Measurements from ENCODE around the gene SLC36A3. TPM values are rescaled to one million over a fixed set of nuclear protein-coding genes. Genes with fewer than 3 reads are reported as not detected.

Gene SLC36A3
- total and polyA plus RNA-seq, 2 of the 4 experiments (the other 2 are of a cell fraction), result not detected

DNA sequence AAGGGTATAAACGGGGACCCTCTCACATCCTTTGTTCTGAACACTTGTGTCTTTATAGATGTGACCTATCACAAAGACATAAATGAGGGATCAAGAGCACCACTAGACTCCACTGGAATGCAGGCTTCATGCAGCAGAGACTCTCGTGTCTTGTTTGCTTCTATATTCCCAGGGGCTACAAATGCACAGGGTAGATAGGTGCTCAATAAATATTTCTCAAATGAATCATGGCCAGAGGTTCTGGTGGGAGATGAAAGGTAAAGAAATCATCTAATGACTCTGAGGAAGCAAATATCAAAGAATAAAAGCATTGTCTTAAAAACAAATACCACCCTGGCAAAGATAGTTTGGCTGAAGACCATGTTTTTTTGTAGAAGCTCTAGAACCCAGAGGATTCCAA lies 6.6 kb downstream of the SLC36A3 start:
- in situ Hi-C loops (cut with MboI; ENCODE audit: low sequenced_read_pairs) (no loop called here), intact Hi-C loops (cut with micrococcal nuclease) (no loop called here), dilution Hi-C loops (cut with HindIII; ENCODE audit: low sequenced_read_pairs, unreplicated experiment) (no loop called here)
- no peak overlapping the region for H2BK5ac ChIP-seq (ENCODE audit: low read depth, low read length, poor library complexity, severe bottlenecking)
- BruUV-seq (replicated peaks), result no TSS peak
- H4K91ac ChIP-seq (ENCODE audit: insufficient read depth, low read depth, low read length), result no peak overlapping the region
- POLR2A ChIA-PET (ENCODE audit: unreplicated experiment), result no interaction called here
- no peak overlapping the region for H3K56ac ChIP-seq (ENCODE audit: extremely low read depth, insufficient read depth, low read length)
- WGBS, 2 experiments (ENCODE audit: extremely low coverage in 2 of 2, insufficient read length in 1 of 2), result no CpG with 5 or more reads among the region's 2 CpGs
- no peak overlapping the region for H4K5ac ChIP-seq (ENCODE audit: low read depth, low read length)
- no peaks in the 10 kb centered on the region for H3K9me3 ChIP-seq (ENCODE audit: control insufficient read depth, insufficient read depth, low read length)
- H2BK15ac ChIP-seq (ENCODE audit: low read depth, low read length), result no peak overlapping the region
- H2AK9ac ChIP-seq (replicated peaks; ENCODE audit: low read depth, low read length, poor library complexity), result no peak overlapping the region
- H3K18ac ChIP-seq (ENCODE audit: low read depth, low read length), result no peak overlapping the region
- no peak overlapping the region for H3K14ac ChIP-seq (replicated peaks; ENCODE audit: low read depth, low read length)
- no peak overlapping the region for H3K4me2 ChIP-seq (ENCODE audit: low read depth, low read length)
- H2AK5ac ChIP-seq (ENCODE audit: low read depth, low read length), result no peak overlapping the region
- CTCF ChIA-PET, result no interaction called here
- no peak overlapping the region for H3K9ac ChIP-seq (ENCODE audit: low read depth, low read length)
- no peak overlapping the region for H4K8ac ChIP-seq (ENCODE audit: low read depth in 2 of 2, low read length in 2 of 2)
- H2AFZ ChIP-seq (replicated peaks; ENCODE audit: low read length, poor library complexity), result no peak overlapping the region
- H3K4ac ChIP-seq (ENCODE audit: low read depth, low read length), result no peak overlapping the region
- TF ChIP-seq NFE2L2 (IDR thresholded peaks at IDR 0.05; ENCODE audit: low read depth, low read length) (no peak), MAZ (IDR thresholded peaks at IDR 0.05; ENCODE audit: borderline replicate concordance, low read depth, low read length) (no peak), MAFK (IDR thresholded peaks at IDR 0.05; ENCODE audit: low read depth, low read length) (no peak), CHD1 (IDR thresholded peaks at IDR 0.05; ENCODE audit: low read depth, low read length) (no peak), USF2 (IDR thresholded peaks at IDR 0.05; ENCODE audit: low read depth, low read length) (no peak), MXI1 (IDR thresholded peaks at IDR 0.05; ENCODE audit: borderline replicate concordance, low read depth, low read length) (no peak), BHLHE40 (IDR thresholded peaks at IDR 0.05; ENCODE audit: low read depth, low read length) (no peak), FOS (IDR thresholded peaks at IDR 0.05; ENCODE audit: low read depth, low read length) (no peak), RAD21 (IDR thresholded peaks at IDR 0.05; ENCODE audit: low read length) (no peak), POLR2A (IDR thresholded peaks at IDR 0.05; ENCODE audit: low read depth, low read length) (no peak), RCOR1 (IDR thresholded peaks at IDR 0.05; ENCODE audit: insufficient replicate concordance, low read length) (no peak), CEBPB (IDR thresholded peaks at IDR 0.05; ENCODE audit: low read depth, low read length) (no peak), SMC3 (IDR thresholded peaks at IDR 0.05; ENCODE audit: low read depth, low read length) (no peak), RFX5 (IDR thresholded peaks at IDR 0.05; ENCODE audit: low read depth, low read length) (no peak)
- TF ChIP-seq, protein P1, sequence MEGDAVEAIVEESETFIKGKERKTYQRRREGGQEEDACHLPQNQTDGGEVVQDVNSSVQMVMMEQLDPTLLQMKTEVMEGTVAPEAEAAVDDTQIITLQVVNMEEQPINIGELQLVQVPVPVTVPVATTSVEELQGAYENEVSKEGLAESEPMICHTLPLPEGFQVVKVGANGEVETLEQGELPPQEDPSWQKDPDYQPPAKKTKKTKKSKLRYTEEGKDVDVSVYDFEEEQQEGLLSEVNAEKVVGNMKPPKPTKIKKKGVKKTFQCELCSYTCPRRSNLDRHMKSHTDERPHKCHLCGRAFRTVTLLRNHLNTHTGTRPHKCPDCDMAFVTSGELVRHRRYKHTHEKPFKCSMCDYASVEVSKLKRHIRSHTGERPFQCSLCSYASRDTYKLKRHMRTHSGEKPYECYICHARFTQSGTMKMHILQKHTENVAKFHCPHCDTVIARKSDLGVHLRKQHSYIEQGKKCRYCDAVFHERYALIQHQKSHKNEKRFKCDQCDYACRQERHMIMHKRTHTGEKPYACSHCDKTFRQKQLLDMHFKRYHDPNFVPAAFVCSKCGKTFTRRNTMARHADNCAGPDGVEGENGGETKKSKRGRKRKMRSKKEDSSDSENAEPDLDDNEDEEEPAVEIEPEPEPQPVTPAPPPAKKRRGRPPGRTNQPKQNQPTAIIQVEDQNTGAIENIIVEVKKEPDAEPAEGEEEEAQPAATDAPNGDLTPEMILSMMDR (conservative IDR thresholded peaks at IDR 0.05; ENCODE audit: low read depth, low read length), result no peak
- TF ChIP-seq, protein P2, sequence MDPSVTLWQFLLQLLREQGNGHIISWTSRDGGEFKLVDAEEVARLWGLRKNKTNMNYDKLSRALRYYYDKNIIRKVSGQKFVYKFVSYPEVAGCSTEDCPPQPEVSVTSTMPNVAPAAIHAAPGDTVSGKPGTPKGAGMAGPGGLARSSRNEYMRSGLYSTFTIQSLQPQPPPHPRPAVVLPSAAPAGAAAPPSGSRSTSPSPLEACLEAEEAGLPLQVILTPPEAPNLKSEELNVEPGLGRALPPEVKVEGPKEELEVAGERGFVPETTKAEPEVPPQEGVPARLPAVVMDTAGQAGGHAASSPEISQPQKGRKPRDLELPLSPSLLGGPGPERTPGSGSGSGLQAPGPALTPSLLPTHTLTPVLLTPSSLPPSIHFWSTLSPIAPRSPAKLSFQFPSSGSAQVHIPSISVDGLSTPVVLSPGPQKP (IDR thresholded peaks at IDR 0.05; ENCODE audit: borderline replicate concordance, low read depth, low read length), result no peak
- peaks cover 9% of the 10 kb centered on the region for H3K27me3 ChIP-seq (ENCODE audit: control insufficient read depth, insufficient read depth, low read length)
- no peak overlapping the region for H3K23ac ChIP-seq (ENCODE audit: low read depth, low read length)
- no peak overlapping the region for H3K27ac ChIP-seq (ENCODE audit: insufficient read depth, low read length)
- no peaks in the 10 kb centered on the region for H3K36me3 ChIP-seq (ENCODE audit: control insufficient read depth, insufficient read depth, low read length)
- no peak overlapping the region for H2BK120ac ChIP-seq (ENCODE audit: low read depth, low read length)
- no peak overlapping the region for H2BK20ac ChIP-seq (ENCODE audit: low read depth, low read length)
- no peaks in the 10 kb centered on the region for H3K79me1 ChIP-seq (ENCODE audit: low read depth in 1 of 2, low read length in 2 of 2)
- no peaks in the 10 kb centered on the region for H3K9me1 ChIP-seq (ENCODE audit: insufficient read depth, low read length)
- DNase-seq (no peak), ATAC-seq (ENCODE audit: low read depth) (no peak)
- H4K20me1 ChIP-seq (ENCODE audit: insufficient read depth, low read length), result no peaks in the 10 kb centered on the region
- H3K4me1 ChIP-seq (ENCODE audit: control insufficient read depth, insufficient read depth, low read length), result no peaks in the 10 kb centered on the region
- no peak overlapping the region for H3K4me3 ChIP-seq (ENCODE audit: insufficient read depth, low read depth, low read length)

All from IMR-90 (cell line).